ENCODE results near the gene HYI.

Gene HYI

DNA sequence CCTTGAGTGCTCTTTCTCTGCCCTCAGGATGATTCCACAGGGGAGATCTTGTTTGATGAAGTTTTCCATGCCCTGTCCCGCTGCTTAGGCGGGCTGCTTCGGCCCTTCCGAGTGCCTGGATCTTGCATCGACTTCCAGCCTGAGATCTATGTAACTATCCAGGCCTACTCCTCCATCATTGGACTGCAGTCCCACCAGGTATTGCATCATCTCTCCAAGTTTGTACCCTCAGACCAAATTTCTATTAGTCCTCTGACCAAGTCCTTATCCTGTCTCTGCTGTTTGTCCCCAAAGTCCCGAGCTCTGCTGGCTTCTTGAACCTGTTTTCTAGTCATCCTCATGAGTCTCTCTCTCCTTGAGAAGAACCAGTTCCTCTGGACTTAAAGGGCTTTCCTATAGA is 49.4 kb downstream of the HYI start:
- Histone ChIP-seq H3K36me3 (ENCODE audit: control insufficient read depth in 2 of 2, insufficient read depth in 2 of 2, low read length in 2 of 2) (peaks cover 32 to 43% of the 10 kb centered on the region in 2 donors), H3K9ac (ENCODE audit: low read depth in 1 of 2, low read length in 2 of 2) (no peak overlapping the region), H3K4me3 (ENCODE audit: low read length in 2 of 2) (no peak overlapping the region), H3K4me1 (ENCODE audit: control insufficient read depth in 2 of 2, insufficient read depth in 2 of 2, low read length in 2 of 2) (peaks cover 5 to 8% of the 10 kb centered on the region in 2 donors), H3K27me3 (ENCODE audit: control insufficient read depth in 2 of 2, insufficient read depth in 2 of 2, low read length in 2 of 2) (no peaks in the 10 kb centered on the region), H3K27ac (ENCODE audit: low read depth in 2 of 2, low read length in 2 of 2) (no peak overlapping the region), H3K9me3 (ENCODE audit: control insufficient read depth in 2 of 2, low read length in 2 of 2) (no peaks in the 10 kb centered on the region)

DNA sequence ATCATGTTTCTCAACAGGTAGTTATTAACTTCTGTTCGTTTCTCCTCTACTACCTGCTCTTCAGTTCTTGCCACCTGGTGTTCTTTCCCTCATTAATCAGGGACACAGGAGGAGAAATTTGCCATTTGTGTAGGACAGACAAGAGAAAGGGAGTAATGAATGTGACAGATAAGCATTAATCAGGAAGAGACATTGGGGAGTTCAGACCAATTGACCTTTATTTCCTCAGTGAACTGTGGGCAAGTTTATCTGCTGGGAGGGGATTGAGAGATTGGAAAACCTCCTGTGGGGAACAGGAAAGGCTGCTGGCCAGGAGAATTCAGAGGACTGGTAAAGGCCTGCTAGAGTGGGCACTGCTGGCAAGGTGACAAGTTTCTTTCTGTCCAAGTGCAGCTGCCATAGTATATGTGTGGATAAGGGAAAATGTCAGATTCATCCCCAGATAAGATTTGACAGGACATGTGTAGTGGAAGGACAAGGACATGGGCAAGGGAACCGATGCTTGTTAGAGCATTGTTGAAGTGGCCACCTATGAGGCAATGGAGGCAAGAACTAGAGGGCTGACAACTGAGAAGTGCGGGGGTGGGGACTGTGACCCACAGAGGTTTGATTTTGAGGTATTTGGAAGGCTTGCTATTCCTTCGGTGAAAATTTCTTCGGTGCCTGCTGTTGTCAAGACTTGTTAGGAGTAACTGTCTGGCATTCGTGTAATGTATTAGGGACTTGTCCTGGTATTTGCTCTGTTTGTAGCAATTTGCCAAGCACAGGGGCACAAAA is 51.5 kb downstream of the HYI start:
- no peak overlapping the region for H3K27ac ChIP-seq (ENCODE audit: low read depth in 2 of 2, low read length in 2 of 2)
- no peak overlapping the region for H3K4me3 ChIP-seq (ENCODE audit: low read length in 2 of 2)
- no peak overlapping the region for H3K9ac ChIP-seq (ENCODE audit: low read depth in 1 of 2, low read length in 2 of 2)
- H3K27me3 ChIP-seq (ENCODE audit: control insufficient read depth in 2 of 2, insufficient read depth in 2 of 2, low read length in 2 of 2) = no peaks in the 10 kb centered on the region
- no peaks in the 10 kb centered on the region for H3K9me3 ChIP-seq (ENCODE audit: control insufficient read depth in 2 of 2, low read length in 2 of 2)
- H3K36me3 ChIP-seq (ENCODE audit: control insufficient read depth in 2 of 2, insufficient read depth in 2 of 2, low read length in 2 of 2) = peaks cover 24 to 29% of the 10 kb centered on the region in 2 donors
- peaks cover 5 to 8% of the 10 kb centered on the region in 2 donors for H3K4me1 ChIP-seq (ENCODE audit: control insufficient read depth in 2 of 2, insufficient read depth in 2 of 2, low read length in 2 of 2)

All from mucosa of rectum (tissue), 2 donors.